Smooth muscle cell (in vitro differentiated cells): Measurements from ENCODE around the gene ATRN. TPM values are rescaled to one million over a fixed set of nuclear protein-coding genes. Genes with fewer than 3 reads are reported as not detected.

ENCODE experiments used
- DNase-seq: peaks from one replicate; lab custom pipeline; 2025; ENCODE audit not compliant: unreplicated experiment; lab: John Stamatoyannopoulos, UW
- H2AFZ ChIP-seq: fragments of 200-600 bp; sonication (generic); 2 replicates; pipeline ENCODE4 v1.6.0; 2016; ENCODE audit warnings: antibody characterized with exemption, low read depth, mild to moderate bottlenecking
- H3F3A ChIP-seq: fragments of 200-600 bp; sonication (generic); 2 replicates; pipeline ENCODE4 v1.6.0; 2017; ENCODE audit warnings: antibody characterized with exemption, low read depth
- H3K27ac ChIP-seq: fragments of 200-600 bp; sonication (generic); 2 replicates; pipeline ENCODE4 v1.5.1; 2016; ENCODE audit warnings: low read depth, mild to moderate bottlenecking
- H3K27me3 ChIP-seq: fragments of 200-600 bp; sonication (generic); 2 replicates; pipeline ENCODE4 v1.6.1; 2016; ENCODE audit warnings: low read depth, mild to moderate bottlenecking
- H3K36me3 ChIP-seq: fragments of 200-600 bp; sonication (generic); 2 replicates; pipeline ENCODE4 v1.5.1; 2016; ENCODE audit warnings: low read depth
- H3K4me1 ChIP-seq: fragments of 200-600 bp; sonication (generic); 2 replicates; pipeline ENCODE4 v1.5.1; 2016; ENCODE audit warnings: low read depth
- H3K4me2 ChIP-seq: fragments of 200-600 bp; sonication (generic); 2 replicates; pipeline ENCODE4 v1.6.0; 2016; ENCODE audit warnings: mild to moderate bottlenecking
- H3K4me3 ChIP-seq: fragments of 200-600 bp; sonication (generic); 2 replicates; pipeline ENCODE4 v1.5.1; 2016; ENCODE audit warnings: mild to moderate bottlenecking
- H3K79me2 ChIP-seq: fragments of 200-600 bp; sonication (generic); 2 replicates; pipeline ENCODE4 v1.6.0; 2016; ENCODE audit warnings: low read depth, mild to moderate bottlenecking
- H3K9ac ChIP-seq: fragments of 200-600 bp; sonication (generic); 2 replicates; pipeline ENCODE4 v1.6.0; 2016; ENCODE audit warnings: low read depth
- H3K9me3 ChIP-seq: fragments of 200-600 bp; sonication (generic); replicated peaks from 2 replicates; pipeline ENCODE4 v1.5.1; 2016; ENCODE audit warnings: low read depth
- H4K20me1 ChIP-seq: fragments of 200-600 bp; sonication (generic); 2 replicates; pipeline ENCODE4 v1.6.0; 2016; ENCODE audit warnings: low read depth
- WGBS: methylation state at CpG from one replicate; pipeline ENCODE4 v1.1.7; 2016; ENCODE audit warnings: low lambda C conversion rate; 5-methylcytosine and 5-hydroxymethylcytosine counted together
- polyA plus RNA-seq: library from polyadenylated mRNA; unstranded; fragments of >200 nt; fragmentation: Nextera tagmentation; extraction: Ambion mirVana; gene quantifications from 2 replicates; pipeline ENCODE4 v1.2.1, GENCODE V29; 2016
- total RNA-seq: library from RNA; depleted of rRNA; stranded (reverse); fragments of >200 nt; gene quantifications from 2 replicates; pipeline ENCODE4 v1.2.3, GENCODE V29; 2014
- TF ChIP-seq, protein P1 (sequence below): fragments of 200-600 bp; sonication (generic); IDR thresholded peaks from 2 replicates; pipeline ENCODE4 v1.5.1; 2017; ENCODE audit warnings: borderline replicate concordance, mild to moderate bottlenecking, antibody characterized with exemption; ENCODE audit not compliant: insufficient read depth, poor library complexity, severe bottlenecking

ATRN gene
- total and polyA plus RNA-seq, 2 experiments from 2014 or later: 17.9 to 44.0 TPM

DNA sequence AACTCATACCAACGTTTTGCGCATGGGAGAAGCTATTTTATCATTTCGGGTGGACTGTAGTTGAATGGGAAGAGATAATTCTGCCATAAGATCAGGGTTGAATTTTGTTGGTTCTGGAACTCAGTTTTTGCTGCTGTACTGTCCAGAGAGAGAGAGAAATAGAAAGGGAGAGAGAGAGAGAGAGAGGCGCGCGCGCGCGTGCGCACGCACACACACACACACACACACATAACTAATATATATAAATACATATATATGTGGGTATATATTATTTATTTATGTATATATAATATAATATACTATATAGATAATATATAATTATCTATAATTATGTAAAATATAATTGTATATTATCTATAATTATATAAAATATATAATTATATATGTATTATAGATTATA is 21.9 kb downstream of the ATRN start:
- Histone ChIP-seq H3K4me2 (no peak overlapping the region), H3F3A (no peaks in the 10 kb centered on the region), H2AFZ (no peak overlapping the region), H3K27me3 (no peaks in the 10 kb centered on the region), H3K9me3 (no peaks in the 10 kb centered on the region), H3K36me3 (no peaks in the 10 kb centered on the region), H3K79me2 (peaks cover 50% of the 10 kb centered on the region), H3K27ac (no peak overlapping the region), H3K4me3 (no peak overlapping the region), H3K4me1 (no peaks in the 10 kb centered on the region), H3K9ac (no peak overlapping the region), H4K20me1 (peaks cover 60% of the 10 kb centered on the region)
- WGBS: 88% methylated on average over 11 of the region's 11 CpGs
- DNase-seq: no peak
- TF ChIP-seq, protein P1, sequence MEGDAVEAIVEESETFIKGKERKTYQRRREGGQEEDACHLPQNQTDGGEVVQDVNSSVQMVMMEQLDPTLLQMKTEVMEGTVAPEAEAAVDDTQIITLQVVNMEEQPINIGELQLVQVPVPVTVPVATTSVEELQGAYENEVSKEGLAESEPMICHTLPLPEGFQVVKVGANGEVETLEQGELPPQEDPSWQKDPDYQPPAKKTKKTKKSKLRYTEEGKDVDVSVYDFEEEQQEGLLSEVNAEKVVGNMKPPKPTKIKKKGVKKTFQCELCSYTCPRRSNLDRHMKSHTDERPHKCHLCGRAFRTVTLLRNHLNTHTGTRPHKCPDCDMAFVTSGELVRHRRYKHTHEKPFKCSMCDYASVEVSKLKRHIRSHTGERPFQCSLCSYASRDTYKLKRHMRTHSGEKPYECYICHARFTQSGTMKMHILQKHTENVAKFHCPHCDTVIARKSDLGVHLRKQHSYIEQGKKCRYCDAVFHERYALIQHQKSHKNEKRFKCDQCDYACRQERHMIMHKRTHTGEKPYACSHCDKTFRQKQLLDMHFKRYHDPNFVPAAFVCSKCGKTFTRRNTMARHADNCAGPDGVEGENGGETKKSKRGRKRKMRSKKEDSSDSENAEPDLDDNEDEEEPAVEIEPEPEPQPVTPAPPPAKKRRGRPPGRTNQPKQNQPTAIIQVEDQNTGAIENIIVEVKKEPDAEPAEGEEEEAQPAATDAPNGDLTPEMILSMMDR: no peak

DNA sequence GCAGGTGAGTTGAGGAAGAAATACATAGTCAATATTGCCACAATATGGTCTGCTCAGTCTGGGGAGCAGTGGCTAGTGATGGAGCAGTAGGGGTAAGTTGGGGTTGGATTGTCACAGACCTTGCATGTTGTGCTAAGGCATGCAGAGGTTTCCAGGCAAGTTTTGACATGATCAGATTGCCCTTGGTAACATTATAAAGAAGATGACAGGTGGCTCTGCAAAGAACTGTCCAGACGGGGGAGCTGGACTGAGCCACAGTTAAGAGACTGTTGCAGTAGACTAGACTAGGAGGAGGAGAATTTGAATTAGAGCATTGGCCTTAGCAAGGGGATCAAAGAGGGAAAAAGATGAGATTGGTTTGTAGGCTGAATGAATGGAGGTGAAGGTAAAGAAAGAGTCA is 23.4 kb downstream of the ATRN start:
- no peaks in the 10 kb centered on the region for H3K36me3 ChIP-seq
- no peaks in the 10 kb centered on the region for H3K27me3 ChIP-seq
- no peak overlapping the region for H3K4me3 ChIP-seq
- no peak overlapping the region for H3K27ac ChIP-seq
- no peak for DNase-seq
- no peak overlapping the region for H2AFZ ChIP-seq
- no peak overlapping the region for H3K9ac ChIP-seq
- H3F3A ChIP-seq: no peaks in the 10 kb centered on the region
- TF ChIP-seq, protein P1: no peak
- H3K79me2 ChIP-seq: peaks cover 36% of the 10 kb centered on the region
- no peaks in the 10 kb centered on the region for H3K4me1 ChIP-seq
- H3K4me2 ChIP-seq: no peak overlapping the region
- H4K20me1 ChIP-seq: peaks cover 45% of the 10 kb centered on the region
- no peaks in the 10 kb centered on the region for H3K9me3 ChIP-seq
- 77% methylated on average over 1 of the region's 1 CpG for WGBS

DNA sequence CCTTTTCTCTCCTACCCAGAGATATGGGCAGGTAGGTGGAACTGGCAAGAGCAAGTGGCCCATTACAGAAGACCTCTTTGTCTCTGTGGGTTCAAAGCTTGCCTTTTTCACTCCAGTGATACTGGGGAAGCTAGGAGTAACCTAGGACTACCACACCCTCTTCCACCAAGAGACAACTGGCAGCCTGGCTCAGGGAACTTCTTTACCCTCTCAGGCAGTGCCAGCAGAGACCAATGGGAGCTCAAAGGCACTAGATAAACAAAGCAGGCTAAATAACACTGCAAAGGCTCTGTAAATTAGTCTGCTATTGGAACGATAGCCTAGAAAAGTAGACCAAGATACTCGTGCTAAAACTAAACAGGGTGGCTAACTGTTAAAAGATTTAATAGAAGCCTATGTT is 32.1 kb downstream of the ATRN start:
- peaks cover 16% of the 10 kb centered on the region for H4K20me1 ChIP-seq
- TF ChIP-seq, protein P1: no peak
- no peak overlapping the region for H3K4me2 ChIP-seq
- 93% methylated on average over 2 of the region's 2 CpGs for WGBS
- no peaks in the 10 kb centered on the region for H3K9me3 ChIP-seq
- H3K4me3 ChIP-seq: no peak overlapping the region
- H3K27me3 ChIP-seq: no peaks in the 10 kb centered on the region
- peaks cover 10% of the 10 kb centered on the region for H3K79me2 ChIP-seq
- H3K4me1 ChIP-seq: no peaks in the 10 kb centered on the region
- H3K9ac ChIP-seq: no peak overlapping the region
- H3K27ac ChIP-seq: no peak overlapping the region
- no peak overlapping the region for H2AFZ ChIP-seq
- H3F3A ChIP-seq: no peaks in the 10 kb centered on the region
- DNase-seq: no peak
- no peaks in the 10 kb centered on the region for H3K36me3 ChIP-seq

DNA sequence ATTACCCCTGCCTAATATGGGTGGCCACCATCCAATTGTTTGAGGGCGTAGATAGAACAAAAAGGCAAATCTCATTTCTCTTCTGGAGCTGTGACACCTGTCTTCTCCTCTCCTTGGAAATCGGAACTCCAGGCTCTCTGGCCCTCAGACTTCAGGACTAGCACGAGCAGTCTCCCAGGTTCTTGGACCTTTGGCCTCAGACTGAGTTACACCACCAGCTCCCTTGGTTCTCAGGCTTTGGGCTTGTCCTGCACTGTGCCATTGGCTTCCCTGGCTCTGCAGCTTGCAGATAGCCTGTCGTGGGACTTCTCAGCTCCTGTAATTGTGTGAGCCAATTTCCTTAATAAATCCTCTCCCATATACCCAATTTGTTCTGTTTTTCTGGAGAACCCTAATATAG is 34.3 kb downstream of the ATRN start:
- Histone ChIP-seq H3K9ac (no peak overlapping the region), H3K4me2 (no peak overlapping the region), H3K27ac (no peak overlapping the region), H3K4me3 (no peak overlapping the region), H3K27me3 (no peaks in the 10 kb centered on the region), H3K4me1 (no peaks in the 10 kb centered on the region), H3K79me2 (peaks cover 14% of the 10 kb centered on the region), H4K20me1 (peaks cover 30% of the 10 kb centered on the region), H3K36me3 (no peaks in the 10 kb centered on the region), H2AFZ (no peak overlapping the region), H3F3A (no peaks in the 10 kb centered on the region), H3K9me3 (no peaks in the 10 kb centered on the region)
- WGBS: 94% methylated on average over 4 of the region's 4 CpGs
- DNase-seq: no peak
- TF ChIP-seq, protein P1: no peak
